H9 (cell line): Measurements from ENCODE around the gene TAF9B. TPM values are rescaled to one million over a fixed set of nuclear protein-coding genes. Genes with fewer than 3 reads are reported as not detected.

Experiments
- DNase-seq: peaks from one replicate; pipeline ENCODE4 v3.0.0-alpha.2; 2017
- H2AFZ ChIP-seq: one replicate; pipeline ENCODE4 v1.6.1; 2013; ENCODE audit warnings: mild to moderate bottlenecking, low read length, control low read depth, moderate library complexity
- H2AK5ac ChIP-seq: 2 replicates; pipeline ENCODE4 v1.6.1; 2013; ENCODE audit warnings: low read length, control low read depth, mixed read lengths; ENCODE audit not compliant: insufficient read length
- H2BK120ac ChIP-seq: one replicate; pipeline ENCODE4 v1.6.1; 2013; ENCODE audit warnings: low read depth, mild to moderate bottlenecking, low read length, control low read depth, inconsistent platforms; ENCODE audit not compliant: poor library complexity, severe bottlenecking
- H2BK12ac ChIP-seq: 2 replicates; pipeline ENCODE4 v1.6.1; 2013; ENCODE audit warnings: low read length, control low read depth, mixed read lengths, low read depth; ENCODE audit not compliant: insufficient read length
- H2BK15ac ChIP-seq: 2 replicates; pipeline ENCODE4 v1.6.1; 2013; ENCODE audit warnings: low read depth, low read length, control low read depth
- H2BK20ac ChIP-seq: one replicate; pipeline ENCODE4 v1.6.1; 2013; ENCODE audit warnings: low read depth, mild to moderate bottlenecking, low read length, control low read depth, inconsistent platforms; ENCODE audit not compliant: poor library complexity, severe bottlenecking
- H2BK5ac ChIP-seq: 2 replicates; pipeline ENCODE4 v1.6.1; 2013; ENCODE audit warnings: low read length, control low read depth, mixed read lengths; ENCODE audit not compliant: insufficient read length
- H3K14ac ChIP-seq: 2 replicates; pipeline ENCODE4 v1.6.1; 2013; ENCODE audit warnings: low read length, control low read depth; ENCODE audit not compliant: insufficient read depth
- H3K18ac ChIP-seq: 2 replicates; pipeline ENCODE4 v1.6.1; 2013; ENCODE audit warnings: low read depth, mild to moderate bottlenecking, mixed read lengths, low read length, control low read depth; ENCODE audit not compliant: insufficient read length
- H3K23ac ChIP-seq: 2 replicates; pipeline ENCODE4 v1.6.1; 2013; ENCODE audit warnings: low read length, control low read depth, mixed read lengths, low read depth; ENCODE audit not compliant: insufficient read length
- H3K23me2 ChIP-seq: 2 replicates; pipeline ENCODE4 v1.6.1; 2013; ENCODE audit warnings: low read depth, mild to moderate bottlenecking, mixed read lengths, low read length, control low read depth; ENCODE audit not compliant: insufficient read length, poor library complexity, severe bottlenecking
- H3K27ac ChIP-seq: 2 replicates; pipeline ENCODE4 v1.5.1; 2013; ENCODE audit warnings: low read length, control low read depth, mixed read lengths, low read depth; ENCODE audit not compliant: insufficient read length
- H3K27me3 ChIP-seq: 2 replicates; pipeline ENCODE4 v1.6.1; 2013; ENCODE audit warnings: low read length, control low read depth, inconsistent platforms; ENCODE audit not compliant: insufficient read depth
- H3K4ac ChIP-seq: 2 replicates; pipeline ENCODE4 v1.6.1; 2013; ENCODE audit warnings: low read depth, mild to moderate bottlenecking, control low read depth, inconsistent platforms, low read length, moderate library complexity
- H3K4me1 ChIP-seq: 2 replicates; pipeline ENCODE4 v1.6.1; 2013; ENCODE audit warnings: low read length, control low read depth, inconsistent platforms; ENCODE audit not compliant: insufficient read depth
- H3K4me2 ChIP-seq: 2 replicates; pipeline ENCODE4 v1.6.1; 2013; ENCODE audit warnings: low read length, control low read depth, mixed read lengths; ENCODE audit not compliant: insufficient read length, insufficient read depth
- H3K56ac ChIP-seq: 2 replicates; pipeline ENCODE4 v1.6.1; 2013; ENCODE audit warnings: low read depth, mild to moderate bottlenecking, mixed read lengths, low read length, control low read depth; ENCODE audit not compliant: insufficient read length
- H3K79me1 ChIP-seq: 2 replicates; pipeline ENCODE4 v1.6.1; 2013; ENCODE audit warnings: low read depth, mild to moderate bottlenecking, moderate library complexity, low read length, control low read depth, inconsistent platforms; ENCODE audit not compliant: insufficient read depth, poor library complexity, severe bottlenecking
- H3K79me2 ChIP-seq: 2 replicates; pipeline ENCODE4 v1.6.1; 2013; ENCODE audit warnings: low read length, control low read depth, inconsistent platforms; ENCODE audit not compliant: insufficient read depth
- H3K9ac ChIP-seq: 2 replicates; pipeline ENCODE4 v1.6.1; 2013; ENCODE audit warnings: low read length, control low read depth, mixed read lengths; ENCODE audit not compliant: insufficient read length; ENCODE audit errors: extremely low read depth
- H3K9me3 ChIP-seq: one replicate; pipeline ENCODE4 v1.6.1; 2013; ENCODE audit warnings: low read depth, low read length, inconsistent platforms; ENCODE audit not compliant: control insufficient read depth
- H3T11ph ChIP-seq: one replicate; pipeline ENCODE4 v1.6.1; 2013; ENCODE audit warnings: mild to moderate bottlenecking, low read length, control low read depth, inconsistent platforms
- H4K20me1 ChIP-seq: one replicate; pipeline ENCODE4 v1.6.1; 2013; ENCODE audit not compliant: control insufficient read depth, insufficient read length, insufficient read depth
- H4K5ac ChIP-seq: 2 replicates; pipeline ENCODE4 v1.6.1; 2013; ENCODE audit warnings: low read depth, mild to moderate bottlenecking, mixed read lengths, low read length, control low read depth; ENCODE audit not compliant: insufficient read length
- H4K8ac ChIP-seq: replicated peaks from 2 replicates; pipeline ENCODE4 v1.6.1; 2013; ENCODE audit warnings: low read length, control low read depth, mixed read lengths, low read depth; ENCODE audit not compliant: insufficient read length
- H4K91ac ChIP-seq: 2 replicates; pipeline ENCODE4 v1.6.1; 2013; ENCODE audit warnings: low read depth, mild to moderate bottlenecking, moderate library complexity, mixed read lengths, low read length, control low read depth; ENCODE audit not compliant: insufficient read length
- H3K27ac Mint-ChIP-seq, 3 experiments: 2 replicates in 2 of 3; 3 replicates in 1 of 3; pipeline ENCODE4 v1.8.0; 2020 to 2021; ENCODE audit warnings: mixed read lengths in 3 of 3, mild to moderate bottlenecking in 1 of 3, moderate library complexity in 1 of 3
- H3K27me3 Mint-ChIP-seq: 2 replicates; pipeline ENCODE4 v1.8.0; 2021; ENCODE audit warnings: low read depth, mild to moderate bottlenecking, moderate library complexity, mixed read lengths
- H3K36me3 Mint-ChIP-seq, 3 experiments: 2 replicates in 2 of 3; 3 replicates in 1 of 3; pipeline ENCODE4 v1.8.0; 2020 to 2021; ENCODE audit warnings: low read depth in 3 of 3, mixed read lengths in 3 of 3; ENCODE audit not compliant: insufficient read depth in 1 of 3
- H3K4me1 Mint-ChIP-seq, 2 experiments: 2 replicates each; pipeline ENCODE4 v1.8.0; 2020; ENCODE audit warnings: mixed read lengths in 2 of 2
- H3K4me3 Mint-ChIP-seq, 2 experiments: 2 replicates in 1 of 2; 3 replicates in 1 of 2; pipeline ENCODE4 v1.8.0; 2020 to 2021; ENCODE audit warnings: mild to moderate bottlenecking in 2 of 2, mixed read lengths in 2 of 2, moderate library complexity in 1 of 2
- H3K9me3 Mint-ChIP-seq, 2 experiments: 2 replicates in 1 of 2; 3 replicates in 1 of 2; pipeline ENCODE4 v1.8.0; 2020; ENCODE audit warnings: mild to moderate bottlenecking in 2 of 2, mixed read lengths in 2 of 2, moderate library complexity in 1 of 2
- CTCF ChIP-seq: fragments of 200-600 bp; sonication (generic); conservative IDR thresholded peaks from 3 replicates; pipeline ENCODE4 v1.8.0; 2021; ENCODE audit warnings: antibody characterized with exemption, mild to moderate bottlenecking
- total RNA-seq: library from RNA; stranded (reverse); gene quantifications from 2 replicates; pipeline ENCODE4 v1.2.1, GENCODE V29; 2021

TAF9B gene
- total RNA-seq, 1 experiment from 2014 or later, result 34.9 TPM

GRCh38 chrX:78168065-78168464 is 28.6 kb upstream of the TAF9B start:
- H3K4me1 Mint-ChIP-seq, result peaks cover 12 to 15% of the 10 kb centered on the region in 2 experiments
- H3K18ac ChIP-seq, result no peak overlapping the region
- H2AFZ ChIP-seq, result no peak overlapping the region
- H3K36me3 Mint-ChIP-seq, result peaks cover 0 to 5% (median 0%) of the 10 kb centered on the region in 3 experiments; a peak in 2 of 7 replicates
- H4K5ac ChIP-seq, result no peak overlapping the region
- H3K9ac ChIP-seq, result no peak overlapping the region
- H3K56ac ChIP-seq, result no peak overlapping the region
- no peak overlapping the region for H2BK12ac ChIP-seq
- H4K91ac ChIP-seq, result no peak overlapping the region
- no peak overlapping the region for H4K8ac ChIP-seq
- no peak overlapping the region for H3K14ac ChIP-seq
- no peak for TF ChIP-seq CTCF
- H3K4me3 Mint-ChIP-seq, result no peak overlapping the region
- H3K79me1 ChIP-seq, result no peaks in the 10 kb centered on the region
- H3K79me2 ChIP-seq, result no peaks in the 10 kb centered on the region
- DNase-seq, result no peak
- H3K4ac ChIP-seq, result no peak overlapping the region
- H3K23ac ChIP-seq, result no peak overlapping the region
- H2BK5ac ChIP-seq, result no peak overlapping the region
- H3K9me3 ChIP-seq, result peaks cover 6% of the 10 kb centered on the region
- H2BK20ac ChIP-seq, result no peak overlapping the region
- H3K4me2 ChIP-seq, result no peak overlapping the region
- no peak overlapping the region for H2BK15ac ChIP-seq
- no peaks in the 10 kb centered on the region for H3K23me2 ChIP-seq
- no peak overlapping the region for H3T11ph ChIP-seq
- H3K27ac Mint-ChIP-seq, result no peak overlapping the region
- H2AK5ac ChIP-seq, result no peak overlapping the region
- H3K4me1 ChIP-seq, result no peaks in the 10 kb centered on the region
- no peaks in the 10 kb centered on the region for H4K20me1 ChIP-seq
- H3K27me3 Mint-ChIP-seq, result no peaks in the 10 kb centered on the region
- H2BK120ac ChIP-seq, result no peak overlapping the region
- peaks cover 39 to 48% of the 10 kb centered on the region in 2 experiments for H3K9me3 Mint-ChIP-seq
- no peak overlapping the region for H3K27ac ChIP-seq
- no peaks in the 10 kb centered on the region for H3K27me3 ChIP-seq
